ENCODE data around the gene SLC38A3.

DNA sequence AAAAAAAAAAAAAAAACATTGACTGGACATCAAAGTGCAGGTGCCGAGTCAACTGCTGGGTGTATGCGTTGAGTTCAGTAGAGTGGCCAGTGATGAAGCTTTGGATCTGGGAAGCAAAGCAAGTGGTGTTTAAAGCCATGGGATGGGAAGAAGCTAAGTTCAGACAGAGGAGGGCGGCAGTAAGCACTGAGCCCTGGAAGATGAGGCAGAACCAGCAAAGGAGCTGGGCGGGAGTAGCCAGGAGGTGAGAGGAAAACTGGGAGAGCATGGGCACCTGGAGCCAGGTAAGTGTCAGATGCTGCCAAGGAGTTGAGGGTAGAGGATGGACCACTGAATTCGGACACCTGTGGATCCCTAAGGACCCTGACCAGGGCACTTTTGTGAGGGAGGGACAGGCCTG, 19.6 kb downstream of the SLC38A3 start:
- TF ChIP-seq, protein P1, sequence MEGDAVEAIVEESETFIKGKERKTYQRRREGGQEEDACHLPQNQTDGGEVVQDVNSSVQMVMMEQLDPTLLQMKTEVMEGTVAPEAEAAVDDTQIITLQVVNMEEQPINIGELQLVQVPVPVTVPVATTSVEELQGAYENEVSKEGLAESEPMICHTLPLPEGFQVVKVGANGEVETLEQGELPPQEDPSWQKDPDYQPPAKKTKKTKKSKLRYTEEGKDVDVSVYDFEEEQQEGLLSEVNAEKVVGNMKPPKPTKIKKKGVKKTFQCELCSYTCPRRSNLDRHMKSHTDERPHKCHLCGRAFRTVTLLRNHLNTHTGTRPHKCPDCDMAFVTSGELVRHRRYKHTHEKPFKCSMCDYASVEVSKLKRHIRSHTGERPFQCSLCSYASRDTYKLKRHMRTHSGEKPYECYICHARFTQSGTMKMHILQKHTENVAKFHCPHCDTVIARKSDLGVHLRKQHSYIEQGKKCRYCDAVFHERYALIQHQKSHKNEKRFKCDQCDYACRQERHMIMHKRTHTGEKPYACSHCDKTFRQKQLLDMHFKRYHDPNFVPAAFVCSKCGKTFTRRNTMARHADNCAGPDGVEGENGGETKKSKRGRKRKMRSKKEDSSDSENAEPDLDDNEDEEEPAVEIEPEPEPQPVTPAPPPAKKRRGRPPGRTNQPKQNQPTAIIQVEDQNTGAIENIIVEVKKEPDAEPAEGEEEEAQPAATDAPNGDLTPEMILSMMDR (IDR thresholded peaks at IDR 0.05; ENCODE audit: extremely low read depth in 1 of 2, insufficient read depth in 1 of 2, low read depth in 1 of 2, low read length in 2 of 2) = no peak
- TF ChIP-seq POLR2AphosphoS5 (IDR thresholded peaks at IDR 0.05; ENCODE audit: insufficient read depth, low read depth, low read length) (no peak), POLR2A (IDR thresholded peaks at IDR 0.05; ENCODE audit: low read depth, low read length) (no peak)
